Liver (tissue), 9 donors: ENCODE data around the gene RASIP1. TPM values are rescaled to one million over a fixed set of nuclear protein-coding genes. Genes with fewer than 3 reads are reported as not detected.

ENCODE experiments used
- DNase-seq: peaks from one replicate; pipeline ENCODE4 v3.0.0-alpha.2; 2017; ENCODE audit warnings: low spot score
- H3K27ac ChIP-seq, 2 donors: one replicate each; pipeline ENCODE4 v1.7.0; 2013; ENCODE audit warnings: inconsistent platforms in 2 of 2, low read length in 2 of 2, control low read depth in 1 of 2, low read depth in 1 of 2, mild to moderate bottlenecking in 1 of 2
- H3K27me3 ChIP-seq, 4 donors: one replicate each; pipeline versions ENCODE4 v1.6.1 to v1.7.0; 2013; ENCODE audit warnings: low read length in 3 of 4, inconsistent platforms in 1 of 4, mild to moderate bottlenecking in 1 of 4, moderate library complexity in 1 of 4; ENCODE audit not compliant: control insufficient read depth in 4 of 4, insufficient read depth in 4 of 4
- H3K36me3 ChIP-seq, 4 donors: one replicate each; pipeline versions ENCODE4 v1.6.1 to v1.7.0; 2013; ENCODE audit warnings: low read length in 3 of 4, mild to moderate bottlenecking in 3 of 4, low read depth in 1 of 4, moderate library complexity in 1 of 4; ENCODE audit not compliant: control insufficient read depth in 4 of 4, insufficient read depth in 3 of 4
- H3K4me1 ChIP-seq, 4 donors: one replicate each; pipeline versions ENCODE4 v1.6.1 to v1.7.0; 2013; ENCODE audit warnings: low read length in 3 of 4, mild to moderate bottlenecking in 3 of 4, moderate library complexity in 1 of 4; ENCODE audit not compliant: control insufficient read depth in 4 of 4, insufficient read depth in 4 of 4
- H3K4me3 ChIP-seq, 3 donors: one replicate each; pipeline versions ENCODE4 v1.6.1 to v1.7.0; 2013; ENCODE audit warnings: low read length in 3 of 3, control low read depth in 1 of 3, low read depth in 1 of 3, mild to moderate bottlenecking in 1 of 3
- H3K9ac ChIP-seq, 2 donors: one replicate each; pipeline ENCODE4 v1.7.0; 2013; ENCODE audit warnings: low read length in 2 of 2, mild to moderate bottlenecking in 2 of 2, moderate library complexity in 2 of 2, control low read depth in 1 of 2, low read depth in 1 of 2
- H3K9me3 ChIP-seq, 4 donors: one replicate each; pipeline versions ENCODE4 v1.6.1 to v1.7.0; 2013; ENCODE audit warnings: low read length in 3 of 4; ENCODE audit not compliant: control insufficient read depth in 4 of 4
- FOXA2 ChIP-seq: IDR thresholded peaks from 2 replicates; pipeline ENCODE4 v1.6.1; 2016; ENCODE audit warnings: antibody characterized with exemption
- GABPA ChIP-seq, 2 donors: IDR thresholded peaks in 1 of 2; conservative IDR thresholded peaks in 1 of 2; 2 replicates each; pipeline ENCODE4 v1.6.1; 2016; ENCODE audit warnings: antibody characterized with exemption in 2 of 2, mild to moderate bottlenecking in 1 of 2, moderate library complexity in 1 of 2
- HNF4A ChIP-seq, 2 donors: conservative IDR thresholded peaks; 2 replicates each; pipeline ENCODE4 v1.6.1; 2016; ENCODE audit warnings: antibody characterized with exemption in 2 of 2, mild to moderate bottlenecking in 2 of 2
- HNF4G ChIP-seq: IDR thresholded peaks from 2 replicates; pipeline ENCODE4 v1.6.1; 2016; ENCODE audit warnings: antibody characterized with exemption
- JUND ChIP-seq, 2 donors: IDR thresholded peaks; 2 replicates each; pipeline ENCODE4 v1.6.1; 2016; ENCODE audit warnings: antibody characterized with exemption in 2 of 2
- NR2F2 ChIP-seq: IDR thresholded peaks from 2 replicates; pipeline ENCODE4 v1.6.1; 2016; ENCODE audit warnings: antibody characterized with exemption
- YY1 ChIP-seq: IDR thresholded peaks from 2 replicates; pipeline ENCODE4 v1.6.1; 2016; ENCODE audit warnings: antibody characterized with exemption, mild to moderate bottlenecking
- WGBS: extraction: QIAGEN DNeasy Blood & Tissue Kit; methylation state at CpG from one replicate; pipeline ENCODE4 v1.1.7; 2013; 5-methylcytosine and 5-hydroxymethylcytosine counted together
- polyA plus RNA-seq, 2 donors: library from polyadenylated mRNA; stranded (reverse) in 1 of 2; unstranded in 1 of 2; fragments of 200-250 nt in 1 of 2; fragments of >200 nt in 1 of 2; fragmentation: Nextera tagmentation in 1 of 2; extraction: Ambion mirVana in 1 of 2; gene quantifications; one replicate each; pipeline versions ENCODE4 v1.2.1 to v1.2.3, GENCODE V29; 2013 to 2015
- total RNA-seq, 2 donors: library from RNA; depleted of rRNA; stranded (reverse); fragments of >200 nt; gene quantifications; one replicate each; pipeline ENCODE4 v1.2.3, GENCODE V29; 2014
- TF ChIP-seq, protein P1 (sequence below): IDR thresholded peaks from 2 replicates; pipeline ENCODE4 v1.6.1; 2016; ENCODE audit warnings: antibody characterized with exemption
- TF ChIP-seq, protein P2 (sequence below): fragments of 150-350 bp; IDR thresholded peaks from 2 replicates; pipeline ENCODE4 v1.5.1; 2017; ENCODE audit warnings: improper control_type of control experiment, low read depth, low read length; ENCODE audit not compliant: missing input control
- TF ChIP-seq, protein P3 (sequence below): IDR thresholded peaks from 2 replicates; pipeline ENCODE4 v1.6.1; 2016; ENCODE audit warnings: antibody characterized with exemption
- TF ChIP-seq, protein P4 (sequence below): IDR thresholded peaks from 2 replicates; pipeline ENCODE4 v1.6.1; 2016; ENCODE audit warnings: antibody characterized with exemption, mild to moderate bottlenecking
- TF ChIP-seq, protein P5 (sequence below): IDR thresholded peaks from 2 replicates; pipeline ENCODE4 v1.6.1; 2016; ENCODE audit warnings: antibody characterized with exemption
- donor health status: healthy.
- donor health status: healthy.
- donor health status: healthy.
- donor health status: healthy.
- donor health status: healthy.

RASIP1 gene
- total and polyA plus RNA-seq, 4 donors, result 1.8 to 5.4 (median 4.5) TPM

DNA sequence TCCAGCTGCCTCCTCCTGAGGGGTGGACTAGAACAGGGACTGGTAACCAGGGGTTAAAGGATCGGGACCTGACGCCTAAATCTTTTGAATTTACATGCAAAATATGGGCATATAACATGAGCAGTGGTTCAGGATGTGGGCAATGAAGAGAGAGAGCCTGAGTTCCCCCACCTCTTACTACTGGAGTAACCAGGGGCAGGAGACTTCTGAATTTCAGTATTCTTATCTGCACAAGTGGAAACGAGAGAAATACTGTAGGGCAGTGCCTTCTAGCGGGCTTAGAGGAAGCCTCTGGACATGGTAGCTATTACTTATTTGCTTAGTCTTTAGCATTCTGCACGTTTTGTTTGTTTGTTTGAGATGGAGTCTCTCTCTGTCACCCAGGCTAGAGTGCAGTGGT is 44.1 kb upstream of the RASIP1 start (continued):
- TF ChIP-seq HNF4G, result no peak
- peak in 1 of 2 donors; percentile 13 for TF ChIP-seq HNF4A (conservative IDR thresholded peaks at IDR 0.05)
- no peak for TF ChIP-seq YY1

DNA sequence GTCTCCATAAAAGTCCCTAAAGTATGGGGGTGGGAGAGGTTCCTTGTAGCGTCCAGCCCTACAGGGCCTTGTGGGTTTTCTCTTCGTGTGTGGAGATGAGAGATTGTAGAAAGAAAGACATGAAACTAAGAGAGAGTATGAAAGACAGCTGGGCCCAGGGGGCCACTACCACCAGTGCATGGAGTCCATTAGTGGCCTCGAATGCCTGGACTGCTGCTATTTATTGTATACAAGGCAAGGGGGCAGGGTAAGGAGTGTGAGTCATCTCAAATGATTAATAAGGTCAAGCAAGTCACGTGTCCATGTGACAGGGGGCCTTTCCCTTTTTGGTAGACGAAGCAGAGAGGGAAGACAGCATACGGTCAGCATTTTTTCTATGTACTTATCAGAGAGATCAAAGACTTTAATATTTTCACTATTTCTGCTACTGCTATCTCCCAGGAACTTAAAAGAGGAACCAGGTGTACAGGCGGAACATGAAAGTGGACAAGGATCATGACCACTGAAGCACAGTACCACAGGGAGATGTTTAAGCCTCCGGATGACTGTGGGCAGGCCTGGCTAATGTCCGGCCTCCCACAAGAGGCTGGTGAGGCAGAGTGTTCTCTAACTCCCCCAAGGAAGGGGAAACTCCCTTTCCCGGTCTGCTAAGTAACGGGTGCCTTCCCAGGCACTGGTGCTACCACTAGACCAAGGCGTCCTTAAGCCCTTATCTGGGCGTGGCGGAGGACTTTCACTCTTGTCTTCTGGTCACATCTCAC is 40.4 kb upstream of the RASIP1 start:
- Histone ChIP-seq H3K27me3 (no peaks in the 10 kb centered on the region), H3K9me3 (no peaks in the 10 kb centered on the region), H3K4me3 (no peak overlapping the region), H3K27ac (peak overlapping the region; percentile 3 to 72), H3K4me1 (peaks cover 0 to 14% (median 4%) of the 10 kb centered on the region in 4 donors), H3K36me3 (no peaks in the 10 kb centered on the region), H3K9ac (no peak overlapping the region)
- no peak for DNase-seq
- peak; percentile 51 to 61 for TF ChIP-seq JUND (IDR thresholded peaks at IDR 0.05)
- TF ChIP-seq, protein P1, sequence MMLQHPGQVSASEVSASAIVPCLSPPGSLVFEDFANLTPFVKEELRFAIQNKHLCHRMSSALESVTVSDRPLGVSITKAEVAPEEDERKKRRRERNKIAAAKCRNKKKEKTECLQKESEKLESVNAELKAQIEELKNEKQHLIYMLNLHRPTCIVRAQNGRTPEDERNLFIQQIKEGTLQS, result no peak
- 65% methylated on average over 14 of the region's 14 CpGs for WGBS

DNA sequence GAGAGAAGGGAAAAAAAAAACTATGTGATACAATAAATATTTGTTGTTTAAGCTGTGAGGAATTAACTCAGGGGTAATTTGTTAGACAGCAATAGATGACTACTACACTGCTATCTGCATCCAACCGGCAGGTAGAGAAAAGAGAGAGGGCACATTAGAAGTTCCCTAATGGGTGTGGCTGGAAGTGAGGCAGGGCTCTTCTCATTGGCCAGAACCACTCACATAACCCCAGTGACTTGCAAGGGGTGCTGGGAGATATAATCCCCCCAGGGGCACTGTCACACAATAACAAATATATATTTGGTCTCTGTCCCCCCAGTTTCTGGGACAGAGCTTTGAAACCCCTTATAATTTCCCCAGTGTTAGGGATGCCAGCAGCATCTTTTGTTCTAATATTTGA is 39.2 kb upstream of the RASIP1 start:
- Histone ChIP-seq H3K27me3 (no peaks in the 10 kb centered on the region), H3K4me3 (no peak overlapping the region), H3K9ac (no peak overlapping the region), H3K9me3 (no peaks in the 10 kb centered on the region), H3K27ac (no peak overlapping the region), H3K4me1 (peaks cover 0 to 14% (median 4%) of the 10 kb centered on the region in 4 donors), H3K36me3 (no peaks in the 10 kb centered on the region)
- no peak for DNase-seq
- TF ChIP-seq FOXA2 (no peak), JUND (IDR thresholded peaks at IDR 0.05) (no peak), GABPA (IDR thresholded peaks at IDR 0.05 in 1 of 2, conservative IDR thresholded peaks at IDR 0.05 in 1 of 2) (no peak), HNF4A (conservative IDR thresholded peaks at IDR 0.05) (no peak), HNF4G (no peak), NR2F2 (no peak)
- TF ChIP-seq, protein P2, sequence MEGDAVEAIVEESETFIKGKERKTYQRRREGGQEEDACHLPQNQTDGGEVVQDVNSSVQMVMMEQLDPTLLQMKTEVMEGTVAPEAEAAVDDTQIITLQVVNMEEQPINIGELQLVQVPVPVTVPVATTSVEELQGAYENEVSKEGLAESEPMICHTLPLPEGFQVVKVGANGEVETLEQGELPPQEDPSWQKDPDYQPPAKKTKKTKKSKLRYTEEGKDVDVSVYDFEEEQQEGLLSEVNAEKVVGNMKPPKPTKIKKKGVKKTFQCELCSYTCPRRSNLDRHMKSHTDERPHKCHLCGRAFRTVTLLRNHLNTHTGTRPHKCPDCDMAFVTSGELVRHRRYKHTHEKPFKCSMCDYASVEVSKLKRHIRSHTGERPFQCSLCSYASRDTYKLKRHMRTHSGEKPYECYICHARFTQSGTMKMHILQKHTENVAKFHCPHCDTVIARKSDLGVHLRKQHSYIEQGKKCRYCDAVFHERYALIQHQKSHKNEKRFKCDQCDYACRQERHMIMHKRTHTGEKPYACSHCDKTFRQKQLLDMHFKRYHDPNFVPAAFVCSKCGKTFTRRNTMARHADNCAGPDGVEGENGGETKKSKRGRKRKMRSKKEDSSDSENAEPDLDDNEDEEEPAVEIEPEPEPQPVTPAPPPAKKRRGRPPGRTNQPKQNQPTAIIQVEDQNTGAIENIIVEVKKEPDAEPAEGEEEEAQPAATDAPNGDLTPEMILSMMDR, result no peak
- TF ChIP-seq, protein P3, sequence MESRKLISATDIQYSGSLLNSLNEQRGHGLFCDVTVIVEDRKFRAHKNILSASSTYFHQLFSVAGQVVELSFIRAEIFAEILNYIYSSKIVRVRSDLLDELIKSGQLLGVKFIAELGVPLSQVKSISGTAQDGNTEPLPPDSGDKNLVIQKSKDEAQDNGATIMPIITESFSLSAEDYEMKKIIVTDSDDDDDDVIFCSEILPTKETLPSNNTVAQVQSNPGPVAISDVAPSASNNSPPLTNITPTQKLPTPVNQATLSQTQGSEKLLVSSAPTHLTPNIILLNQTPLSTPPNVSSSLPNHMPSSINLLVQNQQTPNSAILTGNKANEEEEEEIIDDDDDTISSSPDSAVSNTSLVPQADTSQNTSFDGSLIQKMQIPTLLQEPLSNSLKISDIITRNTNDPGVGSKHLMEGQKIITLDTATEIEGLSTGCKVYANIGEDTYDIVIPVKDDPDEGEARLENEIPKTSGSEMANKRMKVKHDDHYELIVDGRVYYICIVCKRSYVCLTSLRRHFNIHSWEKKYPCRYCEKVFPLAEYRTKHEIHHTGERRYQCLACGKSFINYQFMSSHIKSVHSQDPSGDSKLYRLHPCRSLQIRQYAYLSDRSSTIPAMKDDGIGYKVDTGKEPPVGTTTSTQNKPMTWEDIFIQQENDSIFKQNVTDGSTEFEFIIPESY, result no peak
- TF ChIP-seq, protein P4, sequence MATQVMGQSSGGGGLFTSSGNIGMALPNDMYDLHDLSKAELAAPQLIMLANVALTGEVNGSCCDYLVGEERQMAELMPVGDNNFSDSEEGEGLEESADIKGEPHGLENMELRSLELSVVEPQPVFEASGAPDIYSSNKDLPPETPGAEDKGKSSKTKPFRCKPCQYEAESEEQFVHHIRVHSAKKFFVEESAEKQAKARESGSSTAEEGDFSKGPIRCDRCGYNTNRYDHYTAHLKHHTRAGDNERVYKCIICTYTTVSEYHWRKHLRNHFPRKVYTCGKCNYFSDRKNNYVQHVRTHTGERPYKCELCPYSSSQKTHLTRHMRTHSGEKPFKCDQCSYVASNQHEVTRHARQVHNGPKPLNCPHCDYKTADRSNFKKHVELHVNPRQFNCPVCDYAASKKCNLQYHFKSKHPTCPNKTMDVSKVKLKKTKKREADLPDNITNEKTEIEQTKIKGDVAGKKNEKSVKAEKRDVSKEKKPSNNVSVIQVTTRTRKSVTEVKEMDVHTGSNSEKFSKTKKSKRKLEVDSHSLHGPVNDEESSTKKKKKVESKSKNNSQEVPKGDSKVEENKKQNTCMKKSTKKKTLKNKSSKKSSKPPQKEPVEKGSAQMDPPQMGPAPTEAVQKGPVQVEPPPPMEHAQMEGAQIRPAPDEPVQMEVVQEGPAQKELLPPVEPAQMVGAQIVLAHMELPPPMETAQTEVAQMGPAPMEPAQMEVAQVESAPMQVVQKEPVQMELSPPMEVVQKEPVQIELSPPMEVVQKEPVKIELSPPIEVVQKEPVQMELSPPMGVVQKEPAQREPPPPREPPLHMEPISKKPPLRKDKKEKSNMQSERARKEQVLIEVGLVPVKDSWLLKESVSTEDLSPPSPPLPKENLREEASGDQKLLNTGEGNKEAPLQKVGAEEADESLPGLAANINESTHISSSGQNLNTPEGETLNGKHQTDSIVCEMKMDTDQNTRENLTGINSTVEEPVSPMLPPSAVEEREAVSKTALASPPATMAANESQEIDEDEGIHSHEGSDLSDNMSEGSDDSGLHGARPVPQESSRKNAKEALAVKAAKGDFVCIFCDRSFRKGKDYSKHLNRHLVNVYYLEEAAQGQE, result no peak
- TF ChIP-seq, protein P5, sequence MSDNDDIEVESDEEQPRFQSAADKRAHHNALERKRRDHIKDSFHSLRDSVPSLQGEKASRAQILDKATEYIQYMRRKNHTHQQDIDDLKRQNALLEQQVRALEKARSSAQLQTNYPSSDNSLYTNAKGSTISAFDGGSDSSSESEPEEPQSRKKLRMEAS, result no peak
- 78% methylated on average over 1 of the region's 1 CpG for WGBS
